ENCODE measurements around the gene KRT3. TPM values are rescaled to one million over a fixed set of nuclear protein-coding genes. Genes with fewer than 3 reads are reported as not detected.
A peak's percentile ranks its signal among the peaks of the same experiment; 100 is the strongest.

KRT3 gene
- polyA plus RNA-seq, 3 donors: not detected

DNA sequence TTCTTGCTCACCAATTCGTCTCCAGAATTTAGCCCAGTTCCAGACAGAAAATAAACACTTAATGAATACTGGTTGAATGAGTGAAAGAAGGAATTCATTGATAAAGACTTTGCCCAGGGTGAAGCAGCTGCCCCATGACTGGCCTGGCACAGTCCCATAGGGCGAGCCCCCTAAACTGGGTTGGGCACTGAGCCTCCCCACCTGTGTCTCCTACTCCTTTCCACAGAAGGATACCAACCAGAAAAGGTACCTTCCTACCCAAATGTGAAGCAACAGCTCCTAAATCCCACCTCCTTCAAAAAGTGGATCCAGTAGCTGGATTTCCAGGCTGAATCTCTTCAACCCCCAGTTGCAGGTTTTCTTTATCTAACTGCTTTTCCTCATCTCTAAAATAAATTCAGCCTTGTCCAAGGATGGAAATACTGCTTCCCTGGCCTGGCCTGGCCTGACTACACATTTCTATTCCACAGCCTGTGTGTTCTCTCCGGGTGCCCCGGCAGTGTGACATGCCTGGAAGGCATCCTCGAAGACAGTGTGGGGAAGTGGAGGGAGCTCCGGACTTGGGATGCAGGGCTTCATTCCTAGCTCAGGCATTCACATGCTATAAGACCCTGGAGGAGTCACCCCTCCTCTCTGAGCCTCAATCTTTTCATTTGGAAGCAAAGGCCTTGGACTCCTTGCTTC, 7.6 kb downstream of the KRT3 start:
- Histone ChIP-seq H3K4me2 (replicated peaks; ENCODE audit: extremely low read depth, low read length, poor library complexity, severe bottlenecking) (no peak overlapping the region), H3K4me1 (ENCODE audit: control insufficient read depth in 1 of 2, insufficient read depth in 2 of 2, low read length in 2 of 2) (no peaks in the 10 kb centered on the region), H3K9ac (ENCODE audit: insufficient read depth, low read length, poor library complexity, severe bottlenecking) (no peak overlapping the region), H3K9me3 (replicated peaks in 1 of 2; ENCODE audit: control insufficient read depth in 1 of 2, insufficient read depth in 1 of 2, low read length in 2 of 2) (no peaks in the 10 kb centered on the region), H4K20me1 (ENCODE audit: insufficient read depth, low read length) (no peaks in the 10 kb centered on the region), H3K79me2 (ENCODE audit: insufficient read depth, low read length) (no peaks in the 10 kb centered on the region), H3K4me3 (replicated peaks in 1 of 3; ENCODE audit: low read depth in 2 of 3, low read length in 3 of 3) (no peak overlapping the region), H3K36me3 (replicated peaks in 1 of 2; ENCODE audit: control insufficient read depth in 1 of 2, insufficient read depth in 2 of 2, low read length in 2 of 2) (no peaks in the 10 kb centered on the region), H3K27ac (ENCODE audit: low read depth in 1 of 2, low read length in 2 of 2) (no peak overlapping the region), H3K27me3 (ENCODE audit: control insufficient read depth in 2 of 2, insufficient read depth in 2 of 2, low read length in 2 of 2) (peaks cover 6 to 19% of the 10 kb centered on the region in 2 donors), H2AFZ (ENCODE audit: insufficient read depth, low read depth, low read length, poor library complexity, severe bottlenecking) (no peak overlapping the region)
- no peak for TF ChIP-seq CTCF (IDR thresholded peaks at IDR 0.05)
- H3K4me3 Mint-ChIP-seq: no peak overlapping the region
- H3K27ac Mint-ChIP-seq: peak overlapping the region in 1 of 7 donors; percentile 15
- peaks cover 0 to 6% (median 0%) of the 10 kb centered on the region in 7 donors for H3K9me3 Mint-ChIP-seq
- intact Hi-C loops (cut with micrococcal nuclease): no loop called here
- WGBS (ENCODE audit: insufficient coverage): 100% methylated on average over 1 of the region's 6 CpGs
- no peaks in the 10 kb centered on the region for H3K36me3 Mint-ChIP-seq
- peaks cover 5% of the 10 kb centered on the region for H3K4me1 Mint-ChIP-seq
- DNase-seq: no peak
- peaks cover 32 to 37% (median 32%) of the 10 kb centered on the region in 3 donors for H3K27me3 Mint-ChIP-seq (ENCODE audit: low read depth in 3 of 3)

GRCh38 chr12:52787324-52788191, 8.4 kb downstream of the KRT3 start:
- no peak overlapping the region for H3K4me3 ChIP-seq (replicated peaks in 1 of 3; ENCODE audit: low read depth in 2 of 3, low read length in 3 of 3)
- WGBS (ENCODE audit: insufficient coverage): 88% methylated on average over 6 of the region's 6 CpGs
- intact Hi-C loops (cut with micrococcal nuclease): no loop called here
- peaks cover 6 to 19% of the 10 kb centered on the region in 2 donors for H3K27me3 ChIP-seq (ENCODE audit: control insufficient read depth in 2 of 2, insufficient read depth in 2 of 2, low read length in 2 of 2)
- H3K9me3 Mint-ChIP-seq: peaks cover 0 to 6% (median 0%) of the 10 kb centered on the region in 7 donors
- peaks cover 5% of the 10 kb centered on the region for H3K4me1 Mint-ChIP-seq
- H3K36me3 ChIP-seq (replicated peaks in 1 of 2; ENCODE audit: control insufficient read depth in 1 of 2, insufficient read depth in 2 of 2, low read length in 2 of 2): no peaks in the 10 kb centered on the region
- H3K27ac Mint-ChIP-seq: no peak overlapping the region
- H3K9me3 ChIP-seq (replicated peaks in 1 of 2; ENCODE audit: control insufficient read depth in 1 of 2, insufficient read depth in 1 of 2, low read length in 2 of 2): no peaks in the 10 kb centered on the region
- no peak for TF ChIP-seq CTCF (IDR thresholded peaks at IDR 0.05)
- H3K27me3 Mint-ChIP-seq (ENCODE audit: low read depth in 3 of 3): peaks cover 32 to 37% (median 34%) of the 10 kb centered on the region in 3 donors
- no peak overlapping the region for H3K9ac ChIP-seq (ENCODE audit: insufficient read depth, low read length, poor library complexity, severe bottlenecking)
- no peaks in the 10 kb centered on the region for H4K20me1 ChIP-seq (ENCODE audit: insufficient read depth, low read length)
- H2AFZ ChIP-seq (ENCODE audit: insufficient read depth, low read depth, low read length, poor library complexity, severe bottlenecking): no peak overlapping the region
- DNase-seq: no peak
- H3K4me3 Mint-ChIP-seq: no peak overlapping the region
- H3K27ac ChIP-seq (ENCODE audit: low read depth in 1 of 2, low read length in 2 of 2): no peak overlapping the region
- H3K79me2 ChIP-seq (ENCODE audit: insufficient read depth, low read length): no peaks in the 10 kb centered on the region
- no peak overlapping the region for H3K4me2 ChIP-seq (replicated peaks; ENCODE audit: extremely low read depth, low read length, poor library complexity, severe bottlenecking)
- no peaks in the 10 kb centered on the region for H3K36me3 Mint-ChIP-seq
- H3K4me1 ChIP-seq (ENCODE audit: control insufficient read depth in 1 of 2, insufficient read depth in 2 of 2, low read length in 2 of 2): no peaks in the 10 kb centered on the region
